Fibroblast of lung (primary cell): ENCODE data around the gene SRSF7.
"Not testable (repeated sequence)": the region's sequence is repeated elsewhere in the genome, so short reads cannot be mapped to it uniquely, and the experiment has no call there.

Source experiments
- EZH2 ChIP-seq: IDR thresholded peaks from 2 replicates; pipeline ENCODE4 v1.5.1; 2012; ENCODE audit warnings: low read length, control low read depth, mild to moderate bottlenecking; ENCODE audit errors: missing control alignments
- TF ChIP-seq, protein P1 (sequence below), 2 donors: IDR thresholded peaks in 1 of 2; conservative IDR thresholded peaks in 1 of 2; 1 replicate in 1 of 2; 2 replicates in 1 of 2; pipeline ENCODE4 v1.5.1; 2011 to 2012; ENCODE audit warnings: low read length in 2 of 2, control low read depth in 1 of 2, inconsistent platforms in 1 of 2, low read depth in 1 of 2, mild to moderate bottlenecking in 1 of 2

GRCh38 chr2:38795016-38795415 lies 43.9 kb upstream of the SRSF7 start:
- TF ChIP-seq EZH2: not testable (repeated sequence)
- TF ChIP-seq, protein P1, sequence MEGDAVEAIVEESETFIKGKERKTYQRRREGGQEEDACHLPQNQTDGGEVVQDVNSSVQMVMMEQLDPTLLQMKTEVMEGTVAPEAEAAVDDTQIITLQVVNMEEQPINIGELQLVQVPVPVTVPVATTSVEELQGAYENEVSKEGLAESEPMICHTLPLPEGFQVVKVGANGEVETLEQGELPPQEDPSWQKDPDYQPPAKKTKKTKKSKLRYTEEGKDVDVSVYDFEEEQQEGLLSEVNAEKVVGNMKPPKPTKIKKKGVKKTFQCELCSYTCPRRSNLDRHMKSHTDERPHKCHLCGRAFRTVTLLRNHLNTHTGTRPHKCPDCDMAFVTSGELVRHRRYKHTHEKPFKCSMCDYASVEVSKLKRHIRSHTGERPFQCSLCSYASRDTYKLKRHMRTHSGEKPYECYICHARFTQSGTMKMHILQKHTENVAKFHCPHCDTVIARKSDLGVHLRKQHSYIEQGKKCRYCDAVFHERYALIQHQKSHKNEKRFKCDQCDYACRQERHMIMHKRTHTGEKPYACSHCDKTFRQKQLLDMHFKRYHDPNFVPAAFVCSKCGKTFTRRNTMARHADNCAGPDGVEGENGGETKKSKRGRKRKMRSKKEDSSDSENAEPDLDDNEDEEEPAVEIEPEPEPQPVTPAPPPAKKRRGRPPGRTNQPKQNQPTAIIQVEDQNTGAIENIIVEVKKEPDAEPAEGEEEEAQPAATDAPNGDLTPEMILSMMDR (conservative IDR thresholded peaks at IDR 0.05 in 1 of 2, IDR thresholded peaks at IDR 0.05 in 1 of 2; ENCODE audit: low read depth in 1 of 2, low read length in 2 of 2): not testable (repeated sequence)
